ENCODE measurements around the gene CAMSAP1.

DNA sequence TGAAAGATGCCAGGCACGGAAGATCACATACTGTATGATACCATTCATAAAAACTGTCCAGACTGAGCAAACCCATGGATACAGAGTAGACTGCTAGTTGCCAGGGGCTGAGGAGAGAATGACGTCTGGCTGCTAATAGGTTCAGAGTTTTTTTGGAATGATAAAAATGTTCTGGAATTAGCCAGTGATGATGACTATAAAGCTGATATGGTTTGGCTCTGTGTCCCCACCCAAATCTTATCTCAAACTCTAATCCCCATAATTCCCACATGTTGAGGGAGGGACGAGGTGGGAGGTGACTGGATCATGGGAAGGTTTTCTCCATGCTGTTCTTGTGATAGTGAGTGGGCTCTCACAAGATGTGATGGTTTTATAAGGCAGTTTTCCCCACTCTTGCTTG lies 37.4 kb downstream of the CAMSAP1 start:
- no peak for TF ChIP-seq POLR2A (IDR thresholded peaks at IDR 0.05)
- TF ChIP-seq CTCF (IDR thresholded peaks at IDR 0.05) = no peak
